Measurements from ENCODE around the gene CHPF2.

DNA sequence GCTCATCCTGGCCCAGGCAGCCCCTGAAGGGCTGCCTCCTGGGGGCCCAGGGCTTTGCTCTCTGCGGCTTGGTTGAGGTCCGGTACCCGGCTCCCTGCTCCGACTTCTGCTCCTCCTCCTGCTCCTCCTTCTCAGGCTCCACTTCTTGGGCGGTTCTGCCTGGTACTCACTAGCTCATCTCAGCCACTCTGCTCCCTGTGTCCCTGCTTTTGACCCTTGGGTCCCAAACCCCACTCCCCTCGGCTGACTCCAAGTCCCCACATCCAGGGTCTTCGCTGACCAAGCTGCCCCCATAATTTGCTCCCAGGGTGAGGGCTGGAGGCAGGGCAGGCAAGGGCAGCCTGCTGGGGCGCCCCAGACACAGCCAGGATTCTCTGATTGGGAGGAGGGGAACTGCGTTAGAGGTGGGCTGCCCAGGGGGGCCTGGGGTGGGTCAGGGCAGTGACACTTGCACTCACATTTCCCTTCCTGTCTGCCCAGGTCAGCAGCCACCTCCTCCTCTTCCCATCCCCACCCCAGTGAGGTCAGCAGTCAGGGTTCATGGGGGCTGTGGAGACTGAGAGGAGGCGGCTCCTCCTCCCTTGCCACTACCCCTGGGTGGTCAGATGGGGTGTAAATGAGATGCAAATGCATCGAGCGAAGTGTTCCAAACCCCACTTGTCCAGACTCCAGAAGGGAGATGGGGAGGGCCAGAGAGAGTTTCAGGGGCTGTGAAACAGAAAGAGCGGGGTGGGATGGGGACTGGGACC lies 14.0 kb downstream of the CHPF2 start:
- TF ChIP-seq CTCF (IDR thresholded peaks at IDR 0.05) (no peak), POLR2A (IDR thresholded peaks at IDR 0.05) (no peak)

All from thyroid gland (tissue), 4 donors.